HepG2 (cell line): ENCODE measurements around the gene FAHD1. TPM values are rescaled to one million over a fixed set of nuclear protein-coding genes. Genes with fewer than 3 reads are reported as not detected.

Experiments used
- CEBPB ChIP-seq: IDR thresholded peaks from 2 replicates; pipeline ENCODE4 v1.6.1; 2011; ENCODE audit warnings: low read depth, low read length, improper control_type of control experiment, borderline replicate concordance
- CREBL2 ChIP-seq: sonication (generic); formaldehyde crosslinking; IDR thresholded peaks from 2 replicates; pipeline ENCODE4 v1.8.1; 2023; ENCODE audit warnings: missing genetic modification reagents, mild to moderate bottlenecking, borderline replicate concordance
- HOXA7 ChIP-seq: sonication (generic); formaldehyde crosslinking; IDR thresholded peaks from 2 replicates; pipeline ENCODE4 v1.8.1; 2022; ENCODE audit warnings: mild to moderate bottlenecking, missing genetic modification reagents, moderate library complexity
- KLF15 ChIP-seq: sonication (generic); formaldehyde crosslinking; IDR thresholded peaks from 2 replicates; pipeline ENCODE4 v1.8.1; 2023; ENCODE audit warnings: borderline replicate concordance, mild to moderate bottlenecking, inconsistent platforms, missing genetic modification reagents, mixed read lengths
- MTA3 ChIP-seq: sonication (generic); formaldehyde crosslinking; IDR thresholded peaks from 2 replicates; pipeline ENCODE4 v1.4.0; 2020; ENCODE audit warnings: missing genetic modification reagents
- MTERF4 ChIP-seq: sonication (generic); formaldehyde crosslinking; IDR thresholded peaks from 2 replicates; pipeline ENCODE4 v1.8.0; 2023; ENCODE audit warnings: mild to moderate bottlenecking, missing genetic modification reagents
- NFYC ChIP-seq: IDR thresholded peaks from 2 replicates; pipeline ENCODE4 v1.6.1; 2016; ENCODE audit warnings: missing genetic modification reagents, missing compliant biosample characterization
- NONO ChIP-seq, 2 experiments: fragments of 450-650 bp in 1 of 2; sonication (generic) in 1 of 2; formaldehyde crosslinking in 1 of 2; IDR thresholded peaks in 1 of 2; conservative IDR thresholded peaks in 1 of 2; 2 replicates each; pipeline versions ENCODE4 v1.6.1 to v1.8.0; 2017 to 2022; ENCODE audit warnings: mild to moderate bottlenecking in 1 of 2, missing genetic modification reagents in 1 of 2, moderate library complexity in 1 of 2
- NRL ChIP-seq: sonication (generic); formaldehyde crosslinking; IDR thresholded peaks from 2 replicates; pipeline ENCODE4 v1.5.0; 2020; ENCODE audit warnings: missing genetic modification reagents, mild to moderate bottlenecking, moderate library complexity, borderline replicate concordance
- SP140L ChIP-seq: sonication (generic); formaldehyde crosslinking; IDR thresholded peaks from 2 replicates; pipeline ENCODE4 v1.4.0; 2020; ENCODE audit warnings: missing genetic modification reagents, borderline replicate concordance
- ZFP36L1 ChIP-seq: sonication (generic); formaldehyde crosslinking; IDR thresholded peaks from 2 replicates; pipeline ENCODE4 v1.8.0; 2022; ENCODE audit warnings: mild to moderate bottlenecking, missing genetic modification reagents, moderate library complexity
- ZNF143 ChIP-seq: sonication (generic); formaldehyde crosslinking; IDR thresholded peaks from 2 replicates; pipeline ENCODE4 v1.4.0; 2020; ENCODE audit warnings: missing genetic modification reagents
- ZNF326 ChIP-seq: sonication (generic); formaldehyde crosslinking; IDR thresholded peaks from 2 replicates; pipeline ENCODE4 v1.4.0; 2020; ENCODE audit warnings: missing genetic modification reagents, borderline replicate concordance
- ZNF879 ChIP-seq: sonication (generic); formaldehyde crosslinking; IDR thresholded peaks from 2 replicates; pipeline ENCODE4 v1.8.1; 2023; ENCODE audit warnings: missing genetic modification reagents
- polyA plus RNA-seq, 8 experiments: library from polyadenylated mRNA; depleted of rRNA in 3 of 8; stranded (reverse) in 7 of 8; unstranded in 1 of 8; fragments of >200 nt; fragmentation: Illumina TruSeq in 4 of 8; extraction: Trizol in 4 of 8; gene quantifications; 2 replicates each; pipeline versions ENCODE4 v1.2.1 to v1.2.3, GENCODE V29; 2011 to 2016; ENCODE audit warnings: low read depth in 4 of 8, missing spikeins in 1 of 8, mixed read lengths in 1 of 8; ENCODE audit not compliant: insufficient read depth in 1 of 8
- total RNA-seq, 5 experiments: library from RNA; depleted of rRNA; stranded (reverse); fragments of >200 nt; fragmentation: Illumina TruSeq; extraction: Trizol; gene quantifications; 2 replicates each; pipeline ENCODE4 v1.2.3, GENCODE V29; 2016; ENCODE audit warnings: low read depth in 1 of 5
- TF ChIP-seq, protein P1 (sequence below): sonication (generic); formaldehyde crosslinking; IDR thresholded peaks from 2 replicates; pipeline ENCODE4 v1.4.0; 2020; ENCODE audit warnings: mild to moderate bottlenecking, missing genetic modification reagents
- TF ChIP-seq, protein P2 (sequence below): sonication (generic); formaldehyde crosslinking; IDR thresholded peaks from 2 replicates; pipeline ENCODE4 v1.5.0; 2020; ENCODE audit warnings: mild to moderate bottlenecking, missing genetic modification reagents
- TF ChIP-seq, protein P3 (sequence below): sonication (generic); formaldehyde crosslinking; IDR thresholded peaks from 2 replicates; pipeline ENCODE4 v1.9.0; 2021; ENCODE audit warnings: mild to moderate bottlenecking, missing genetic modification reagents

FAHD1 gene
- total and polyA plus RNA-seq, 2 of the 13 experiments (the other 11 are each of a cell fraction or from before 2014, with no cell fraction given) = 39.0 to 45.3 TPM

DNA sequence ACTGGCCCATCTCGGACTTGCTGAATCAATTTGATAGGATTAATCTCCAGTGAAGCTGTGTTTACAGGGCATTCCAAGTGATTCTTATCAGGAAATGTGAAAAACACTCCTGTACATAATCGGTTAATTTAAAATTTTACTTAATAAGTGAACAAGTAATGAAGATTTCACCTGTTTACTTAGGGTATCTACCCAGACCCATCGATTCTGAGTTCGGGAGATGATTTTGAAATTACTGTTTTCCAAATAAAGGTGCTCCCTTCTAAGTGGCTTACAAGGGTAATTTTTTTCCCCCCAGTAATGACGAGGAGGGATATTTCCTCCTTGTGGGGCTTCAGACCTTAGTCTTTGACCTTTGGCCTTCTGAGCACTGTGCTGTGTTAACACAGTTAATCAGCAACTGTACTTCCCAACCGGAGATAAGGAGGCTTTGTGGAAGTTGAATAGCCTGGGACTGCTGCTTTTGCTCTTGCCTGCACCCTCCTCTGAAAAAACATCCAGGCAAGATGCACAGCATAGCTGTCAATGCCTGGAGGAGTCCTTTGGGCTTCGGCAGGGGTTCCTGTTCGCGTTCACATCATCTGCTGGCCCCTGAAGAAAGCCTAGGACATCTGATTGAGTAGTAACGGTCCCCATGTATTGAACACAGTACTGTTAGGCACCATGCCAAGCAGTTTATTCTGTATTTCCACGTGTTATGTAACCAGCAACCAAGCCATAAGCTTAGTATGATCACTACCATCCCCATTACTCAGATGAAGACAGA is 1.8 kb downstream of the FAHD1 start (continued):
- TF ChIP-seq, protein P1, sequence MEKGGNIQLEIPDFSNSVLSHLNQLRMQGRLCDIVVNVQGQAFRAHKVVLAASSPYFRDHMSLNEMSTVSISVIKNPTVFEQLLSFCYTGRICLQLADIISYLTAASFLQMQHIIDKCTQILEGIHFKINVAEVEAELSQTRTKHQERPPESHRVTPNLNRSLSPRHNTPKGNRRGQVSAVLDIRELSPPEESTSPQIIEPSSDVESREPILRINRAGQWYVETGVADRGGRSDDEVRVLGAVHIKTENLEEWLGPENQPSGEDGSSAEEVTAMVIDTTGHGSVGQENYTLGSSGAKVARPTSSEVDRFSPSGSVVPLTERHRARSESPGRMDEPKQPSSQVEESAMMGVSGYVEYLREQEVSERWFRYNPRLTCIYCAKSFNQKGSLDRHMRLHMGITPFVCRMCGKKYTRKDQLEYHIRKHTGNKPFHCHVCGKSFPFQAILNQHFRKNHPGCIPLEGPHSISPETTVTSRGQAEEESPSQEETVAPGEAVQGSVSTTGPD (CRISPR knock-in tag) = no peak
- no peak for TF ChIP-seq ZNF143 (CRISPR knock-in tag)
- TF ChIP-seq HOXA7 (CRISPR knock-in tag) = no peak
- TF ChIP-seq, protein P2, sequence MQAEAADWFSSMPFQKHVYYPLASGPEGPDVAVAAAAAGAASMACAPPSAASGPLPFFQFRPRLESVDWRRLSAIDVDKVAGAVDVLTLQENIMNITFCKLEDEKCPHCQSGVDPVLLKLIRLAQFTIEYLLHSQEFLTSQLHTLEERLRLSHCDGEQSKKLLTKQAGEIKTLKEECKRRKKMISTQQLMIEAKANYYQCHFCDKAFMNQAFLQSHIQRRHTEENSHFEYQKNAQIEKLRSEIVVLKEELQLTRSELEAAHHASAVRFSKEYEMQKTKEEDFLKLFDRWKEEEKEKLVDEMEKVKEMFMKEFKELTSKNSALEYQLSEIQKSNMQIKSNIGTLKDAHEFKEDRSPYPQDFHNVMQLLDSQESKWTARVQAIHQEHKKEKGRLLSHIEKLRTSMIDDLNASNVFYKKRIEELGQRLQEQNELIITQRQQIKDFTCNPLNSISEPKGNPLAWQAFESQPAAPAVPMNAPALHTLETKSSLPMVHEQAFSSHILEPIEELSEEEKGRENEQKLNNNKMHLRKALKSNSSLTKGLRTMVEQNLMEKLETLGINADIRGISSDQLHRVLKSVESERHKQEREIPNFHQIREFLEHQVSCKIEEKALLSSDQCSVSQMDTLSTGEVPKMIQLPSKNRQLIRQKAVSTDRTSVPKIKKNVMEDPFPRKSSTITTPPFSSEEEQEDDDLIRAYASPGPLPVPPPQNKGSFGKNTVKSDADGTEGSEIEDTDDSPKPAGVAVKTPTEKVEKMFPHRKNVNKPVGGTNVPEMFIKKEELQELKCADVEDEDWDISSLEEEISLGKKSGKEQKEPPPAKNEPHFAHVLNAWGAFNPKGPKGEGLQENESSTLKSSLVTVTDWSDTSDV (CRISPR knock-in tag) = no peak
- TF ChIP-seq CREBL2 = no peak
- no peak for TF ChIP-seq CEBPB
- TF ChIP-seq MTA3 (CRISPR knock-in tag) = no peak
- TF ChIP-seq MTERF4 (CRISPR knock-in tag) = no peak
- TF ChIP-seq, protein P3, sequence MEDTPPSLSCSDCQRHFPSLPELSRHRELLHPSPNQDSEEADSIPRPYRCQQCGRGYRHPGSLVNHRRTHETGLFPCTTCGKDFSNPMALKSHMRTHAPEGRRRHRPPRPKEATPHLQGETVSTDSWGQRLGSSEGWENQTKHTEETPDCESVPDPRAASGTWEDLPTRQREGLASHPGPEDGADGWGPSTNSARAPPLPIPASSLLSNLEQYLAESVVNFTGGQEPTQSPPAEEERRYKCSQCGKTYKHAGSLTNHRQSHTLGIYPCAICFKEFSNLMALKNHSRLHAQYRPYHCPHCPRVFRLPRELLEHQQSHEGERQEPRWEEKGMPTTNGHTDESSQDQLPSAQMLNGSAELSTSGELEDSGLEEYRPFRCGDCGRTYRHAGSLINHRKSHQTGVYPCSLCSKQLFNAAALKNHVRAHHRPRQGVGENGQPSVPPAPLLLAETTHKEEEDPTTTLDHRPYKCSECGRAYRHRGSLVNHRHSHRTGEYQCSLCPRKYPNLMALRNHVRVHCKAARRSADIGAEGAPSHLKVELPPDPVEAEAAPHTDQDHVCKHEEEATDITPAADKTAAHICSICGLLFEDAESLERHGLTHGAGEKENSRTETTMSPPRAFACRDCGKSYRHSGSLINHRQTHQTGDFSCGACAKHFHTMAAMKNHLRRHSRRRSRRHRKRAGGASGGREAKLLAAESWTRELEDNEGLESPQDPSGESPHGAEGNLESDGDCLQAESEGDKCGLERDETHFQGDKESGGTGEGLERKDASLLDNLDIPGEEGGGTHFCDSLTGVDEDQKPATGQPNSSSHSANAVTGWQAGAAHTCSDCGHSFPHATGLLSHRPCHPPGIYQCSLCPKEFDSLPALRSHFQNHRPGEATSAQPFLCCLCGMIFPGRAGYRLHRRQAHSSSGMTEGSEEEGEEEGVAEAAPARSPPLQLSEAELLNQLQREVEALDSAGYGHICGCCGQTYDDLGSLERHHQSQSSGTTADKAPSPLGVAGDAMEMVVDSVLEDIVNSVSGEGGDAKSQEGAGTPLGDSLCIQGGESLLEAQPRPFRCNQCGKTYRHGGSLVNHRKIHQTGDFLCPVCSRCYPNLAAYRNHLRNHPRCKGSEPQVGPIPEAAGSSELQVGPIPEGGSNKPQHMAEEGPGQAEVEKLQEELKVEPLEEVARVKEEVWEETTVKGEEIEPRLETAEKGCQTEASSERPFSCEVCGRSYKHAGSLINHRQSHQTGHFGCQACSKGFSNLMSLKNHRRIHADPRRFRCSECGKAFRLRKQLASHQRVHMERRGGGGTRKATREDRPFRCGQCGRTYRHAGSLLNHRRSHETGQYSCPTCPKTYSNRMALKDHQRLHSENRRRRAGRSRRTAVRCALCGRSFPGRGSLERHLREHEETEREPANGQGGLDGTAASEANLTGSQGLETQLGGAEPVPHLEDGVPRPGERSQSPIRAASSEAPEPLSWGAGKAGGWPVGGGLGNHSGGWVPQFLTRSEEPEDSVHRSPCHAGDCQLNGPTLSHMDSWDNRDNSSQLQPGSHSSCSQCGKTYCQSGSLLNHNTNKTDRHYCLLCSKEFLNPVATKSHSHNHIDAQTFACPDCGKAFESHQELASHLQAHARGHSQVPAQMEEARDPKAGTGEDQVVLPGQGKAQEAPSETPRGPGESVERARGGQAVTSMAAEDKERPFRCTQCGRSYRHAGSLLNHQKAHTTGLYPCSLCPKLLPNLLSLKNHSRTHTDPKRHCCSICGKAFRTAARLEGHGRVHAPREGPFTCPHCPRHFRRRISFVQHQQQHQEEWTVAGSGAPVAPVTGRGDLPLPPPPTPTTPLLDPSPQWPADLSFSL (CRISPR knock-in tag) = no peak
- TF ChIP-seq NONO (IDR thresholded peaks at IDR 0.05) = no peak
- TF ChIP-seq NONO (CRISPR knock-in tag; conservative IDR thresholded peaks at IDR 0.05) = peak; percentile 64
- TF ChIP-seq SP140L = no peak
- TF ChIP-seq ZFP36L1 (CRISPR knock-in tag) = no peak
- TF ChIP-seq ZNF879 (CRISPR knock-in tag) = no peak
- TF ChIP-seq NFYC (CRISPR knock-in tag) = no peak
- TF ChIP-seq ZNF326 = no peak
- no peak for TF ChIP-seq KLF15
- no peak for TF ChIP-seq NRL
